Lung (tissue), 12 donors: ENCODE results near the gene CD47. TPM values are rescaled to one million over a fixed set of nuclear protein-coding genes. Genes with fewer than 3 reads are reported as not detected.

Experiments
- ATAC-seq: fragments of 200-7000 bp; cut with Tn5 transposase; one replicate; pipeline ENCODE4 v1.9.1; 2020; ENCODE audit warnings: moderate number of reproducible peaks; ENCODE audit not compliant: insufficient read depth, low FRiP score
- DNase-seq, 3 donors: peaks; one replicate each; pipeline ENCODE4 v3.0.0-alpha.2; 2013 to 2017
- H3K27ac ChIP-seq, 2 donors: one replicate each; pipeline ENCODE4 v1.5.1; 2013; ENCODE audit warnings: mild to moderate bottlenecking in 2 of 2, moderate library complexity in 2 of 2, control low read depth in 1 of 2, inconsistent platforms in 1 of 2, low read depth in 1 of 2, low read length in 1 of 2
- H3K27me3 ChIP-seq, 3 donors: one replicate each; pipeline ENCODE4 v1.5.1; 2013; ENCODE audit warnings: low read length in 2 of 3; ENCODE audit not compliant: control insufficient read depth in 3 of 3, insufficient read depth in 3 of 3
- H3K36me3 ChIP-seq, 4 donors: one replicate each; pipeline ENCODE4 v1.5.1; 2013; ENCODE audit warnings: low read length in 4 of 4, mild to moderate bottlenecking in 1 of 4, moderate library complexity in 1 of 4; ENCODE audit not compliant: control insufficient read depth in 4 of 4, insufficient read depth in 4 of 4
- H3K4me1 ChIP-seq, 5 donors: one replicate each; pipeline ENCODE4 v1.5.1; 2013; ENCODE audit warnings: low read length in 5 of 5, mild to moderate bottlenecking in 2 of 5, moderate library complexity in 1 of 5; ENCODE audit not compliant: control insufficient read depth in 5 of 5, insufficient read depth in 5 of 5
- H3K4me3 ChIP-seq: one replicate; pipeline ENCODE4 v1.5.1; 2013; ENCODE audit warnings: mild to moderate bottlenecking, control low read depth, moderate library complexity
- H3K9ac ChIP-seq, 2 donors: one replicate each; pipeline ENCODE4 v1.5.1; 2013; ENCODE audit warnings: low read length in 2 of 2, control low read depth in 1 of 2; ENCODE audit not compliant: insufficient read depth in 1 of 2
- H3K9me3 ChIP-seq, 4 donors: one replicate each; pipeline ENCODE4 v1.5.1; 2013; ENCODE audit warnings: low read length in 3 of 4, mild to moderate bottlenecking in 1 of 4, moderate library complexity in 1 of 4; ENCODE audit not compliant: control insufficient read depth in 4 of 4, insufficient read depth in 3 of 4
- WGBS, 2 donors: extraction: QIAGEN DNeasy Blood & Tissue Kit; methylation state at CpG; one replicate each; pipeline ENCODE4 v1.1.7; 2013; 5-methylcytosine and 5-hydroxymethylcytosine counted together
- polyA plus RNA-seq, 2 donors: library from polyadenylated mRNA; stranded (reverse); fragments of 200-250 nt; gene quantifications; one replicate each; pipeline ENCODE4 v1.2.1, GENCODE V29; 2013
- total RNA-seq, 2 donors: library from RNA; depleted of rRNA in 1 of 2; stranded (reverse); fragments of >200 nt in 1 of 2; gene quantifications; one replicate each; pipeline ENCODE4 v1.2.1, GENCODE V29; 2014 to 2021
- TF ChIP-seq, protein P1 (sequence below): IDR thresholded peaks from 2 replicates; pipeline ENCODE4 v1.5.1; 2012; ENCODE audit warnings: mild to moderate bottlenecking; ENCODE audit errors: control extremely low read depth, extremely low read depth
- donor health status: control.
- donor health status: control.
- donor health status: Bipolar disorder and iron deficiency.
- donor health status: healthy.
- donor health status: DM: yes; HTN: yes; CAD: no.

The CD47 gene
- total and polyA plus RNA-seq, 4 donors, result 115 to 410 (median 133) TPM

DNA sequence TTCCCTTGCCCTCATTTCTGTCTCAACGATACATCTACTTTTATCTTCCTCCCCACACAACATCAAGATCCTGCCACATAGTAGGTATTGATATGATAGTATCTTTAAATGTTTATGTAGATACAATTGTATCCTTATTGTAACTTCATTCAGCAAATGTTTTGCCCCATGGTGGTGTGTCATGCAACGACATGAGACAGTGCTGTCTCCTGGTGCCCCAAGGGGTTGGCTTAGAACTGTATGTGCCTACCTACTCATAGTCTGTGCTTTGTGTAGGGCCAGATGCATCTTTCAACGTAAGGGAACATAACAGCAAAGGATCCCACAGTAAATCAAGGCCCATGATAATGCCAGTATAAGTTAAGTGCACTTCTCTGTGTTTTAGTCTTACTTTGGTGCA lies 2.8 kb upstream of the CD47 start:
- Histone ChIP-seq H3K36me3 (no peaks in the 10 kb centered on the region), H3K27me3 (peaks cover 0 to 3% (median 0%) of the 10 kb centered on the region in 3 donors), H3K4me3 (no peak overlapping the region), H3K4me1 (peaks cover 0 to 14% (median 0%) of the 10 kb centered on the region in 5 donors), H3K9ac (no peak overlapping the region), H3K27ac (no peak overlapping the region), H3K9me3 (peaks cover 0 to 2% (median 0%) of the 10 kb centered on the region in 4 donors)
- WGBS, 2 donors, result 79 to 83% methylated on average over 3 of the region's 3 CpGs
- DNase-seq, result no peak
- TF ChIP-seq, protein P1, sequence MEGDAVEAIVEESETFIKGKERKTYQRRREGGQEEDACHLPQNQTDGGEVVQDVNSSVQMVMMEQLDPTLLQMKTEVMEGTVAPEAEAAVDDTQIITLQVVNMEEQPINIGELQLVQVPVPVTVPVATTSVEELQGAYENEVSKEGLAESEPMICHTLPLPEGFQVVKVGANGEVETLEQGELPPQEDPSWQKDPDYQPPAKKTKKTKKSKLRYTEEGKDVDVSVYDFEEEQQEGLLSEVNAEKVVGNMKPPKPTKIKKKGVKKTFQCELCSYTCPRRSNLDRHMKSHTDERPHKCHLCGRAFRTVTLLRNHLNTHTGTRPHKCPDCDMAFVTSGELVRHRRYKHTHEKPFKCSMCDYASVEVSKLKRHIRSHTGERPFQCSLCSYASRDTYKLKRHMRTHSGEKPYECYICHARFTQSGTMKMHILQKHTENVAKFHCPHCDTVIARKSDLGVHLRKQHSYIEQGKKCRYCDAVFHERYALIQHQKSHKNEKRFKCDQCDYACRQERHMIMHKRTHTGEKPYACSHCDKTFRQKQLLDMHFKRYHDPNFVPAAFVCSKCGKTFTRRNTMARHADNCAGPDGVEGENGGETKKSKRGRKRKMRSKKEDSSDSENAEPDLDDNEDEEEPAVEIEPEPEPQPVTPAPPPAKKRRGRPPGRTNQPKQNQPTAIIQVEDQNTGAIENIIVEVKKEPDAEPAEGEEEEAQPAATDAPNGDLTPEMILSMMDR, result no peak
- no peak for ATAC-seq

DNA sequence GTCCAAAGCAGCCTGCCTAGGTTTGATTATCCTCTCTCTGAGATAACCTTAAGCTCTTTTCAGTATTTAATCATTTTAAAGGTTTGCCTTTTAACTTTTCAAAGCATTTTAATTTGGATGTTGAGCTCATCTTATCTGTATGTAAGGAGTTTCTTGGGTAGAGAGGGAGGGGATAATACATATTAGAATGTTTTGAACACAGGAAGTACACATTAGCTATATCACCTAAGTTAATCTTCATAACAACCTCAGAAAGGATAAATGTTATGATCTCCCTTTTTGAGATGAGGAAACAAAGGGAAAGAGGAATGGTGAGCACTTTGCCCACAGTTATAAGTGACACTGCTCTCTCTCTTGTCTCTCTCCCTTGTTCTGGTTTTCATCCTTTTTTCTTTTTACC lies 2.2 kb upstream of the CD47 start:
- H3K36me3 ChIP-seq, result no peaks in the 10 kb centered on the region
- H3K4me3 ChIP-seq, result no peak overlapping the region
- H3K9ac ChIP-seq, result no peak overlapping the region
- TF ChIP-seq, protein P1, result no peak
- peaks cover 0 to 2% (median 0%) of the 10 kb centered on the region in 4 donors for H3K9me3 ChIP-seq
- H3K27ac ChIP-seq, result no peak overlapping the region
- no peak for ATAC-seq
- no peak for DNase-seq
- peaks cover 0 to 3% (median 0%) of the 10 kb centered on the region in 3 donors for H3K27me3 ChIP-seq
- peaks cover 0 to 18% (median 3%) of the 10 kb centered on the region in 5 donors for H3K4me1 ChIP-seq

DNA sequence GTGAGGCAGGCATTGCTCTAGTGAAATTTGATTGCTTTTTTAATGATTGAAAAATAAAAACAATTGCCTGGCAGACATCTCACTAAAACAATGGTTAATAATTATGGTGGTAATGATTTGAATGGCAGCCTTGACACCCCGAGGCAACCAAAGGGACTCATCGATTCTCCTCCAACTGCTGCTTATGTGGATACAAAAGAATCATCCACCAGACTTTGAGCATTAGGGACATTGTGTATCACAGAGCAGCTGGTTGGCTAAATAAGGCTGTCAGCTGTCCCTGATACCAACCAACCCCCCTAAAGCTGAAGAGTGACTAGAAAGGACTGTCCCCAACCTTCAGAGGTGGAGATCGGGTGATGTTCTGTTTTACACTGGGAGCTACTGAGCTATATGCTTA lies 1.7 kb upstream of the CD47 start:
- TF ChIP-seq, protein P1, result no peak
- Histone ChIP-seq H3K27me3 (peaks cover 0 to 3% (median 0%) of the 10 kb centered on the region in 3 donors), H3K4me1 (peaks cover 0 to 19% (median 4%) of the 10 kb centered on the region in 5 donors), H3K36me3 (no peaks in the 10 kb centered on the region), H3K9ac (no peak overlapping the region), H3K4me3 (no peak overlapping the region), H3K9me3 (peaks cover 0 to 2% (median 0%) of the 10 kb centered on the region in 4 donors), H3K27ac (no peak overlapping the region)
- no peak for ATAC-seq
- WGBS, 2 donors, result 84 to 94% methylated on average over 3 of the region's 3 CpGs
- DNase-seq, result no peak
